HepG2 (cell line): ENCODE data around the gene RTN3. TPM values are rescaled to one million over a fixed set of nuclear protein-coding genes. Genes with fewer than 3 reads are reported as not detected.
"Not testable (repeated sequence)": the region's sequence is repeated elsewhere in the genome, so short reads cannot be mapped to it uniquely, and the experiment has no call there.

ENCODE experiments used
- ATAC-seq: fragments of 200-7000 bp; cut with Tn5 transposase; 3 replicates; pipeline ENCODE4 v1.9.1; 2020; ENCODE audit warnings: mild to moderate bottlenecking, moderate library complexity
- BruUV-seq: library from RNA; stranded (reverse); fragments of 400-500 nt; replicated peaks from 2 replicates; lab custom pipeline; 2021; lab: Mats Ljungman, UMichigan
- CTCF ChIA-PET: fragments of 300-600 bp; formaldehyde crosslinking; extraction: SDS; loops from one replicate; lab custom pipeline; 2021; ENCODE audit warnings: low total read pairs, inconsistent platforms, low intra/inter-chr PET ratio; lab: Yijun Ruan, JAX
- POLR2A ChIA-PET: fragments of 350-600 bp; sonication (Branson Sonifier 250); formaldehyde crosslinking; loops from one replicate; lab custom pipeline; 2020; ENCODE audit warnings: antibody characterized with exemption, inconsistent platforms; lab: Yijun Ruan, JAX
- DNase-seq: peaks from one replicate; pipeline ENCODE4 v3.0.0-alpha.2; 2015; ENCODE audit warnings: low spot score
- FAIRE-seq: peaks from 3 replicates; lab custom pipeline; 2011; peaks lifted over from hg19 to GRCh38; lab: Jason Lieb, UNC
- H2AFZ ChIP-seq: one replicate; pipeline ENCODE4 v1.6.1; 2011; ENCODE audit warnings: low read length, inconsistent platforms
- H3K27ac ChIP-seq: fragments of 300-600 bp; 3 replicates; pipeline ENCODE4 v1.8.0; 2011; ENCODE audit warnings: mixed run types, mild to moderate bottlenecking, mixed read lengths, low read length, inconsistent platforms; ENCODE audit not compliant: insufficient read depth; ENCODE audit errors: extremely low read length
- H3K27me3 ChIP-seq, 2 experiments: fragments of 200-600 bp in 1 of 2; 2 replicates in 1 of 2; 3 replicates in 1 of 2; pipeline versions ENCODE4 v1.6.0 to v1.8.0; 2011; ENCODE audit warnings: low read length in 2 of 2, mild to moderate bottlenecking in 2 of 2, moderate library complexity in 2 of 2, inconsistent platforms in 1 of 2; ENCODE audit not compliant: insufficient read depth in 2 of 2, control insufficient read depth in 1 of 2
- H3K36me3 ChIP-seq, 2 experiments: fragments of 200-600 bp in 1 of 2; replicated peaks in 1 of 2; 2 replicates in 1 of 2; 3 replicates in 1 of 2; pipeline versions ENCODE4 v1.5.1 to v1.8.0; 2011; ENCODE audit warnings: low read length in 2 of 2, inconsistent platforms in 1 of 2; ENCODE audit not compliant: insufficient read depth in 2 of 2, control insufficient read depth in 1 of 2
- H3K4me1 ChIP-seq: 2 replicates; pipeline ENCODE4 v1.5.1; 2012; ENCODE audit warnings: low read length, inconsistent platforms; ENCODE audit not compliant: insufficient read depth
- H3K4me2 ChIP-seq: 2 replicates; pipeline ENCODE4 v1.6.0; 2011; ENCODE audit warnings: low read depth, low read length, inconsistent platforms
- H3K4me3 ChIP-seq, 3 experiments: fragments of 200-600 bp in 1 of 3; sonication (generic), shearing (Covaris generic) in 1 of 3; replicated peaks in 1 of 3; 2 replicates each; pipeline ENCODE4 v1.5.1; 2011 to 2016; ENCODE audit warnings: low read length in 3 of 3, inconsistent platforms in 2 of 3, low read depth in 2 of 3, mild to moderate bottlenecking in 2 of 3, control low read depth in 1 of 3, mixed read lengths in 1 of 3; ENCODE audit not compliant: insufficient read depth in 1 of 3
- H3K79me2 ChIP-seq: one replicate; pipeline ENCODE4 v1.6.1; 2011; ENCODE audit warnings: low read length, inconsistent platforms; ENCODE audit not compliant: insufficient read depth
- H3K9ac ChIP-seq: 2 replicates; pipeline ENCODE4 v1.6.0; 2011; ENCODE audit warnings: mild to moderate bottlenecking, low read depth, low read length, inconsistent platforms; ENCODE audit not compliant: insufficient read depth
- H3K9me3 ChIP-seq: 2 replicates; pipeline ENCODE4 v1.5.1; 2012; ENCODE audit warnings: mild to moderate bottlenecking, low read length
- H4K20me1 ChIP-seq: 2 replicates; pipeline ENCODE4 v1.6.0; 2011; ENCODE audit warnings: inconsistent platforms, mild to moderate bottlenecking, low read length, moderate library complexity; ENCODE audit not compliant: insufficient read depth
- CEBPB ChIP-seq: IDR thresholded peaks from 2 replicates; pipeline ENCODE4 v1.6.1; 2011; ENCODE audit warnings: low read depth, low read length, improper control_type of control experiment, borderline replicate concordance
- ZBTB7A ChIP-seq: sonication (generic); formaldehyde crosslinking; IDR thresholded peaks from 2 replicates; pipeline ENCODE4 v1.8.0; 2022; ENCODE audit warnings: mild to moderate bottlenecking, missing genetic modification reagents
- ZFAT ChIP-seq: sonication (generic); formaldehyde crosslinking; conservative IDR thresholded peaks from 2 replicates; pipeline ENCODE4 v1.8.1; 2023; ENCODE audit warnings: missing genetic modification reagents, inconsistent platforms
- WGBS: methylation state at CpG from one replicate; pipeline ENCODE4 v1.1.6; 2017; ENCODE audit warnings: low lambda C conversion rate; 5-methylcytosine and 5-hydroxymethylcytosine counted together
- in situ Hi-C: cut with HindIII; loops from 2 replicates; pipeline ENCODE4 v1.10.0; 2017; ENCODE audit warnings: low pct_unique_long_range_greater_than_20kb; ENCODE audit not compliant: extremely low pct_ligation_motif_present
- intact Hi-C: fragments of 100-400 bp; cut with micrococcal nuclease; formaldehyde crosslinking; loops from one replicate; pipeline ENCODE4 v1.10.0; 2022; ENCODE audit not compliant: unreplicated experiment
- polyA plus RNA-seq, 8 experiments: library from polyadenylated mRNA; depleted of rRNA in 3 of 8; stranded (reverse) in 7 of 8; unstranded in 1 of 8; fragments of >200 nt; fragmentation: Illumina TruSeq in 4 of 8; extraction: Trizol in 4 of 8; gene quantifications; 2 replicates each; pipeline versions ENCODE4 v1.2.1 to v1.2.3, GENCODE V29; 2011 to 2016; ENCODE audit warnings: low read depth in 4 of 8, missing spikeins in 1 of 8, mixed read lengths in 1 of 8; ENCODE audit not compliant: insufficient read depth in 1 of 8
- total RNA-seq, 5 experiments: library from RNA; depleted of rRNA; stranded (reverse); fragments of >200 nt; fragmentation: Illumina TruSeq; extraction: Trizol; gene quantifications; 2 replicates each; pipeline ENCODE4 v1.2.3, GENCODE V29; 2016; ENCODE audit warnings: low read depth in 1 of 5

The RTN3 gene
- total and polyA plus RNA-seq, 2 of the 13 experiments (the other 11 are each of a cell fraction or from before 2014, with no cell fraction given): 32.2 to 41.1 TPM

DNA sequence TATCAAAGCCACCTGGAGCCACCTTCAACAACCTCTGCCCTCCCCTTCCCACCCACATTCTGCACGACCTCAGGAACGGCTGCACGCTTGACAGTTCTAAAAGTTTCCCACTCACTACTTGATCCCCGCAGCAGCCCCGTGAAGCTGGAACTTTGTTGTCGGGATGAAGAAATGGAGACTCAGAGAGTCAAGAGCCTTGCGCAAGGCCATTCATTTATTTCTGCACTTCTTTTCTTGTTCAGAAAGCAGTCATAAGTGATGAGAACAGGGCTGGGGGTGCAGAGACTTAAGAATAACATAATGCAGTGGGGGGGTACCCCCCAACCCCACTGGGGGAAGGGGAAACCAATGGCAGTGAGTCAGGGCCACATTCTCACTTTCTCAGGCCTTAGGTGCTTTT, 89.5 kb downstream of the RTN3 start:
- intact Hi-C loops: no loop called here
- H2AFZ ChIP-seq: no peak overlapping the region
- in situ Hi-C loops: no loop called here
- 37% methylated on average over 7 of the region's 7 CpGs for WGBS
- FAIRE-seq (no peak), DNase-seq (no peak), ATAC-seq (no peak)
- ChIA-PET POLR2A (interaction anchor here (0.9 kb wide), 1 partner anchor 13 kb away, joined by 3 read pairs; no protein-coding TSS in a partner anchor), CTCF (no interaction called here)
- H3K9me3 ChIP-seq: no peaks in the 10 kb centered on the region
- no peak overlapping the region for H3K9ac ChIP-seq
- no TSS peak for BruUV-seq
- no peaks in the 10 kb centered on the region for H3K36me3 ChIP-seq
- peaks cover 7% of the 10 kb centered on the region for H3K79me2 ChIP-seq
- H3K27ac ChIP-seq: no peak overlapping the region
- peaks cover 30% of the 10 kb centered on the region for H3K4me1 ChIP-seq
- H4K20me1 ChIP-seq: no peaks in the 10 kb centered on the region; the same call in 1 of the 2 replicates
- H3K4me3 ChIP-seq: peak overlapping the region in 1 of 3 experiments; percentile 85; a peak in 2 of 6 replicates
- peak overlapping the region; percentile 93 for H3K4me2 ChIP-seq
- TF ChIP-seq ZBTB7A (CRISPR knock-in tag): no peak
- TF ChIP-seq CEBPB: peak; percentile 74; the same call in 1 of the 2 replicates
- TF ChIP-seq ZFAT (CRISPR knock-in tag): no peak
- TF ChIP-seq, all 625 proteins: peak for 1
- H3K27me3 ChIP-seq: peaks cover 0 to 4% of the 10 kb centered on the region in 2 experiments; a peak in 1 of 5 replicates

DNA sequence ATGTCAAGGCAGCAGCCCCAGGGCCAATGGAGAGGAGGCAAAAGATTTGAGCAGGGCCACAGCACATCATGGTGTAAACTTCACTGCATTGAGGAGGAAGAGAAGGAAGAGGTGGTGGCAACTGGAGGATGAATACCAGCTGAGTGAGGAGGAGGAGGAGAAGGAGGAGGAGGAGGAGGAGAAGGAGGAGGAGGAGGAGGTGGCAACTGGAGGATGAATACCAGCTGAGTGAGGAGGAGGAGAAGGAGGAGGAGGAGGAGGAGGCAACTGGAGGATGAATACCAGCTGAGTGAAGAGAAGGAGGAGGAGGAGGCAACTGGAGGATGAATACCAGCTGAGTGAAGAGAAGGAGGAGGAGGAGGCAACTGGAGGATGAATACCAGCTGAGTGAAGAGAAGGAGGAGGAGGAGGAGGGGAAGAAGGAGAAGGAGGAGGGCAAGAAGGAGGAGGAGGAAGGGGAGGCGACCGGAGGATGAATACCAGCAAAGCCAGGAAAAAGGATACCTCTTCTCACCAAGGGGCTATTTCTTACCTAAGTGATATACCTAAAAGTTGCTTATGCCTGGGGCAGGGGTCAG, 90.5 kb downstream of the RTN3 start:
- POLR2A ChIA-PET, H2AFZ ChIP-seq, H3K4me3 ChIP-seq, CTCF ChIA-PET, FAIRE-seq, H3K9me3 ChIP-seq, BruUV-seq, DNase-seq, ATAC-seq, H3K27ac ChIP-seq, H3K79me2 ChIP-seq, H3K27me3 ChIP-seq, H3K4me2 ChIP-seq, H4K20me1 ChIP-seq, intact Hi-C loops, in situ Hi-C loops, H3K9ac ChIP-seq, H3K36me3 ChIP-seq: not testable (repeated sequence)
- 96% methylated on average over 2 of the region's 2 CpGs for WGBS
- H3K4me1 ChIP-seq: peaks cover 19% of the 10 kb centered on the region
